ENCODE results near the gene SKIDA1.

SKIDA1 gene

DNA sequence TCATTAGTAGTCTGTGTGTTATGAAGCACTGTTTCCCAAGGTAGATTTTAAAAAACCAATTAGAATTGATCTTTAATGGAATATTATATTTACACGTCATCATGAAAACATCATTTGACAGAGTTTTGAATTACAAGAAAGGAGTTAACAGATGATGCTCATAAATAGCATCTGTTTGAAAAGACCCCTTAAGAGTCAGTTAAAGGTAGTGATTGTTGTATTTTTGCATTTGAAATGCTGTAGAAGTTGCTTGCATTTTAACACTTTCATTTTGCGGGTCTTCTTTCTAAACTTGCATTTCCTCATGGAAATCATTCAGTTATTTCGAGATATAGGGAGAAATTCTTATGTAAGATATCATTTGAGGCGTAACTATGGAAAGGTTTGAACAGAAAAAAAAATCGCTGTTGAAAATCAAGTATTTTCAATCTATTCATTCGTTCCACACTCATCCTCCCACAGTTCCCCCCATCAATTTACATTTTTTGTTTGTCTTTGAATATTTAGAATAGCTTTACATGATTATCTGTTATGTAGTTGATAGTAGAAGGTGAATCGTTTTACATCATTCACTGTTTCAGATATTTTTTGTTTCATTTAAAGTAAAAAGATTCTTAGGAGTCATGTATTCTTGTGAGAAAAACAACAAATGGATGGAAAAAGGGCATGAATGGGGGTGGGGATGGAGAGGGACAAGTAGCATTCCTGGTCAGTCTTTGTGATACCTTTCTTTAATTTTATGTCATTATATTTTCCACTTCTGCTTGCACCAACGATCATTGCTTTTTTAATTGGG is 3.0 kb upstream of the SKIDA1 start:
- DNase-seq = no peak

DNA sequence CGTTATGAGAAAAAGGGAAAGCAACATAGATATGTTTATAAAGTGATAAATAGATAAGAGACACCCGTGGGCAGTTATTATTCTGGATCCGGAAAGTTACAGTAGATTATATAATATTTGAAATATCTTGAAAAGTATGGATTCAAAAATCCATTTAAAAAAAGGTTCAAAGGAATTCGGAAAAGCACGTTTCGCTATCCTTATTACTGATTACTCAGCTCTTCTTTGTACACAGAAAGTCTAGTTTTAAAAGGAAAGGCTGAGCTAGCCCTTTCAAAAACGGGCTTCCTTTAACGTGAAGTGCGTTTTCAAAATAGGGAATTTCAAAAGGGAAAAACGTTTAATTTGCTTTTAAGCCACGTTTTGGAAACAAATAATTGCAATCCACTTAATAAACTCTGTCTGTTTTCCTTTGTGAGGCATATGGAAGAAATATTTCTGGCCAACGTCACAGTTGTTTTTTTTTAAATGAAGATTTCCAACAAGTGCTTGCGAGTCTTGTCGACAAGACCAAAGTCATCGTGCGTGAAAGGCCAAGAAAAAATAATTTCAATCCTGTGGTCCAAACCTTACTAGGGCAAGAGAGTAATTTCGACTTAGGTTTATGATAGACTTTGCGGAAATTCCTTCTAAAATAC is 2.2 kb upstream of the SKIDA1 start:
- no peak for DNase-seq

DNA sequence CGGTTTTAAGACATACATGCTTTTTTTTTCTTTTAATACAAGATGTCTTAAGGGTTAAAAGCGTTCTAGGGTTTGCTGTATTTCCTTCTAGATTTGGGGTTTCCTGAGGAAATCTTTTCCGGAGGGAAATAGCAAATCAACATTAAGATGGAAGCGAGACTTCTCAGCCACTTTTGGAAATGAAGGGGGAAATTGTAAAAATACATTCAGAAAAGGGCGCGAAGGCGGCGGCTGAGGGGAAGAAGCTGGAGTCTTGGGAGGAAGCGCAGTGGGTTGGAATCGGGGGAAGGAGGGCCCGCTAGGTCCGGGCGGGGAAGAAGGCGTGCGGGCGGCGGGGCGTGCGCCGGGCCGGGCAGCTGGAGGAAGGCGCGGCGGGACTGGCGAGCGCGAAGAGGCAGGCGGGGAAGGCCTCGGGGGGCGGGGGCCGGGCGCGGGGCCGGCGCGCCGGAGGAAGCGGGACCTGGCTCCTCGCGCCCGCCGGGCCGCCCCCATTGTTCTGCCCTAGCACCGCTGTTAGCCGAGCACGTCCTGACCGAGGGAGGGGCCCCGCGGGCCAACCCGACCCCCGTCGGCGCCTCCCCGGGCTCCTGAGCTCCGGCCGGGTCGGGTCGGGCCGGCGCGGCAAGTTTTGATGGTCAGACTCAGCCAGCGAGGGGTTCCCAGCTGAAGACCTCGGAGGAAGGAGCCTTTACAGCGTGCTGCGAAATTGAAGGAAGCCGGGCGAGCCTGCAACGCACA is 1.5 kb upstream of the SKIDA1 start:
- DNase-seq = no peak

DNA sequence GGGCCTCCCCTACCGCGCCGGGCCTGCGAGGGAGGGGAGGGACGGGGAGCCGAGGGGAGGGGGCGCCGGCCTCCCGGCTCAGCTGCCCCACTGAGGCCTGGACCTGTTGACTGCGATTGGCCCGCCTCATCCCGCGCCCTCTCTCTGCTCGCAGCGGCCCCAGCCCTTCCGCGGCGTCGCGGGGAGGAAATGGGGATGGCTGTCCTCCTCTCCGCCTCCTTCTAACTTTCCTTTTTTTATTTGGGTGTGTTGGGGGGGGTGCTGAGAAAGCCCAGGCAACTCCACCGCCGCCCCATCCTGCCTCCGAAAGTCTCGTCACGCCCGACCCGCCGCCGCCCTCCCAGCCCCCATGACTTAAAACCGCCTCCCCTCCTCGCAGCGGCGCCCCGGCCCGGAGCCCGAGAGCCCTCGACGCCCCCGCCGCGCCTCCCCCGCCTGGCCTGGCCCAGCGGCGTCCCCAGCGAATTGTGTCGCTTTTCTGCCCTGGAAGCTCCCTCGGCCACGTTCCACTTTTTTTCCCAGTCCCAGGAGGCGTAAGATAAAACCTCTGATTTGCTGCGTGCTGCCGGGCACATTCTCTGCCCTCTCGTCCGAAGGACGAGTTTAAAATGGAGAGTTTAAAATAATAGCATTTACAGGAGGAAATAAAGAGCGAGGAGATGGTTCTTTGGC is 842 bp upstream of the SKIDA1 start:
- no peak for DNase-seq

DNA sequence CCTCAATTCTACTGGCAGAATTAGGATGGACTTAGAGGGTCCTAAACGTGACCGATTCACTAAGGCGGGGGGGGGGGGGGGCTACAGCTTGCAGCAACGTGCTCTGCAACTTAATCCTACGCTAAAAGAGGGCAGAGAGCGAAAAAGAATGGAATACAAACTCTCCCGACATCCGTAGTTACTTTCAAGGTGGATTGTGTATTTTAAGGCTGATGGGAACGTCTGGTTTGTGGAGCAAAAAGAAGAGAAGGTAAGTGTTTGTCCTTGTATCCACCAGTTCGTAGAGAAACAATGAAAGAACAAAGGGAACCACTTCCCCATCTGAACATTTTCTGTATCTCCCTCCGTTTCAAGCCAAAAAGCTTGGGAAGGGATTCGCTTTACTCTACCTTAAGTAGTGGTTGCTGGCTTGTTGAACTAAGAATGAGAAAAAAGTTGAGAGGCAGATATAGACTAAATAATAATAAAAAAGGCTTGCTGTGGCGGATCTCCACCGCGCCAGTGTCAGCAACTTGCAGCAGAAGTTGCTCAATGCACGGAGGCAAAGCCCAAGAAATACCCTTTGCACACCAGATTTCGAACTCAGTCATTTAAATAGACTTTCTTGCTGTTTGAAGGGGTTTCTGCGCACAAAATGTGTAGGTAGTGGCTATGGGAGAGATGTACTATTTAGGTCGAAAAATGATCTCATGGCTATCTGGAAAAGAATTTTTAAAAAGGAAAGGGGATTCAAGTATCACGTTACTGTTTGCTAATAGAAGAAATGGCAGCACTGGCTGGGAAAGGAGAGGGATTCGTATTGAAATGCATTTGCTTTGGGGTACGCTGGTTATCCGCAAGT is 736 bp downstream of the SKIDA1 start:
- no peak for DNase-seq

DNA sequence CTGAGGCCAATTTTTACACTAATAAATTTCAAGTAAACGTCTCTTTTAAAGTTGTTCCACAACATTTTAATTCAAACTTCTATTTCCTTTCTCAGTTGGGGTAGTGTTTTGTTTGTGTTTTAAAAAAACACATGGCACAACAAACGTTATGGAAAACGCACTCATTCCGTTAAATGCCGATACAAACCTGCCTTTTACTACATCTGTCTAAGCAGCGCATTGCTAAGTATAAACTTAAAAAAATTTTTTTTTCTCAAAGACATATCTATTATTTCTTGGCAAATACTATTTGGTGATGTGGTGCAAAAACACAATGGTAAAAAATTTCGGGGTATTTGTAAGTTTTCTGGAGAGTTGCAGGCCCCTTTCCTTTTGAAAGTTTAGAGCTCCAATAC is 1.4 kb downstream of the SKIDA1 start:
- DNase-seq = no peak

DNA sequence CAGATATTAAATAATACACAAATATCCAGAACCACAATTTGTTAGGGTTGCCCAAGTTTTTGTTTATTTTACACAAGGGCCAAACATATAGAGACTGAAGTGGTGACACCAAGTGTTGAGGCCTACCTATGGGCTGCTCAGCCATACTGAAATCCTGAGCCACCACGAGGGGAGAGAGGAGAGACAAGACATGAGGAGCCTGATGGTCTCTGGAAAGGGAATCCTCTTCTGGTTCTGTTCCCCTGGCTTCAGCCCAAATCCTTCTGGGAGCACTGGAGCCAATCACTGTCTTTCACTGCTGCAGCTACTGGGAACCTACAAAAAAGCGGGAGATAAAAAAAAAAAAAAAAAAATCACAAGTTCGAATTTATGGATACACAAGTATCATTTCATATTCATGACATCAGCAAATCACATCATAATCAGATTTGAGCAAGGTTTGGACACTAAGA is 1.9 kb downstream of the SKIDA1 start:
- DNase-seq = peak; percentile 39

DNA sequence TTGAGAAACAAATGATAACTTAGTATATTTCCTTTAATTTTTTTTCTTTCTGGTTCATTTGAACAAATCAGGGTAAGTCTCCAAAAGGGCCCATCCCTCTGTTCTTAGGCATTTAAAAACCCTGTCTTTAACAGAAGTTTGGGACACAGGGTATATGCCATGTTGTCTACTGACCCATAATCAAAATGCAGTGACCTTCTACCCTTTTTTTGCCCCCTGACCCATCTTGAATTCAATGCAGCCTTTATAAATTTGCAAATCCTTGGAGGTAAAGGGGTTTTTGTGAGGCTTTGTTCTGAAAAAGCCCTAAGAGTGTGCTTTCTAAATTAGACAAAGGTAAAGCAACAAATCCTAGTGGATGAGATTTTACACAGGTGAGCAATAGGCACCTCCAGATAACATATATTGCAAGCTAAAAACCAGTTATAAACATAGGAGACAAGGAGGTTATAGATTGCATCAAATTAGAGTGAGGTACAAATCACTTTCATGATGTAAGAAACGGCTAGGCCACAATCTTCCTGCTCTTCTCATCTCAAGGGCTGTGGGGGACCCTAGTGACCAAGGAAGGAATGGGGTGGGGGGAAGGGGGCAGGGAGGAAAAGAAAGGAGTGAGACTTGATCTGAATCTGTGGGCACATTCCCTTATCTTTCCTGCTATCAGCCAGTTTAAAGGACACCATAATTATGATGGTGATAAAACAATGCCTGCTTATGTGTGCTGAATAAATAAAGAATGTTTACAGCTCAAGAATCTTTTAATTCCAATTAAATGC is 2.7 kb downstream of the SKIDA1 start:
- no peak for DNase-seq

DNA sequence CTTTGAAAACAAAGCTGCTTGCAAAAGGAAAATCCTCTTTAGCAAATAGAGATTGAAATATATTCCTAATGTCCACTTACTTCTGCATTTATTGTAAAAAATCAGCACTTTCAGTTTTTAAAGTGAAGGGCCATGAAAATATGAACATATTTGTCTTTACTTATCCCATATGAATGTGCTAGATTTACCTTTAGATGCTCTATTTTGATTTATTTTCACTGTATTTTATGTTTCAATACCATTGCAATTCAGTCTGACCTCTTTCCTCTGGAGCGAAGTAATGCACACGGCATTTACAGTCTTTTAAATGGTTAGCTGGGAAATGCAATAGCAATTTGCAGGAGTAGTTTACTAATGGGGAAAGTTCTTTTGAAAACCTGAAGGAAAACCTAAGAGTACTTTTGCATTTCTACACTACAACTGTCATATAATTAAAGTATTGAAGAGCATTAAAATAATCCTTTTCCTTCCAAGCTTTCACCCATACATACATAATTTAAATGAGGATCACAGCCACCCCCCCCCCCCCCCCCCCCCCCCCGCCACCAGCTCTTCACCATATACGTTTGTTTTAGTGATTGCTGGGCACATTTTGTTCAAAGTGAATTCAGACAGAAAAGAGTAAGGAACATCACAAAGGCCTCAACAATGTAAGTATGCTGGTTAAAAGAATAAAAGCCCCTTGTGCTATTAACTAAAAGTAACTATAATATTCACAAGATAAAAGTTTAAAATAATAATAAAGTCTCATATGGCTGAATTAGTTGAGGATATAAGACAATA is 3.5 kb downstream of the SKIDA1 start:
- no peak for DNase-seq

DNA sequence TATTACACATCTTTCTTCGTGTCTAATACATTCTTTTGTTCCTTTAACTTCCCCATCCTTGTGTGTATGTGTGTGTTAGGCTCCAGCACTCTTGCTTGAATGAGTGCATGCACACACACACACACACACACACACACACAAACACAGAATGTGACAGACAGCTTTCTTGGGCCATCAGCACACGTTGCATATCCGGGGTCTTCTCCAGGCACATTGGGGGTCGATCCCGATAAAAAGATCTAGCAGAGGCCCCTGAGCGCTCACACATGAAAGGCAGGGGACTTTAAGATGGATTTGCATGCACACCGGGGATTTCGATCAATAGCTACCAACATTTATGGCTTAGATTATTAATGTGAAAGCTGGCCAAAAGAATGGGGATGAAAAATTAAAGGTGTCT is 4.5 kb downstream of the SKIDA1 start:
- no peak for DNase-seq

DNA sequence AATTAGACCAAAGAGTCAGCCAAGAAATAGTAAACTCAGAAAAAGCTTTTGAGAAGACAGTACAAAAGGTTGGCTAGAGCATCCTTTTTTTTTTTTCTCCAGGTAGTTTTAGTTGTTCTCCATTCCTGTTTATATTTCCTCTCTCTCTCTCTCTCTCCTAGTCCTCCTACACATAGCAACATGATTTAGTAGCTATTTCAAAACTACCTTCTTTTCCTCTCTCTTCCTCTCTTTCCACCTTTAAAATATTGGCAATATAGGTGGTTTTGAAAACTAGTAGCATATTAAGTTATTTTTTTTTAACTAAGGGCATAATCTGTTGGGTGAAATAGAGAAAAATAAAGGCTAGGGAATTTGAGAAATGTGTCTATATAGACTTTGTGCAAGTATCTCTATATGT is 5.0 kb downstream of the SKIDA1 start:
- DNase-seq = no peak

DNA sequence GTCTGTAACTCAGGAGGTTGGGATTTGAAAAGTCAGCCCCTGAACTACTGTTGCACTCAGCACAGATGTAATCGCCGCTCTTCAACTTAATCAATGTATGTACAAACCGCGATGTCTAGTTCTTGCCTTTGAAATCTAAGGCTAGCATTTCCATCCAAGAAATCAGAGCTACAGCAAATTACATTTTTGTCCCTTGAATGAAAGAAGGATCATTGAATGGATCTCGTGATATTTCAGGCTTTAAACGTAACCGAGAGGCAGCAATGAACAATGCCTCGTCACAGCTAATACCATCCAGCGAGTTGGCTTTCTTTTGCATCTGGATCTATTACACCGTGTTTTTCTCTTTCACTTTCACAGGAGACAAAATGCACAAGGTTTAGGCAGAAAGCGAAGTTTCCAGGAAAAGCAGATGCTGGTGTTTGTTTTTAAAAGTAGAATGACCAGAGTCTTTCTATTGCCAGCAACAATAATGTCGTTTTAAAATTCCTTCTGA is 5.5 kb downstream of the SKIDA1 start:
- DNase-seq = no peak

DNA sequence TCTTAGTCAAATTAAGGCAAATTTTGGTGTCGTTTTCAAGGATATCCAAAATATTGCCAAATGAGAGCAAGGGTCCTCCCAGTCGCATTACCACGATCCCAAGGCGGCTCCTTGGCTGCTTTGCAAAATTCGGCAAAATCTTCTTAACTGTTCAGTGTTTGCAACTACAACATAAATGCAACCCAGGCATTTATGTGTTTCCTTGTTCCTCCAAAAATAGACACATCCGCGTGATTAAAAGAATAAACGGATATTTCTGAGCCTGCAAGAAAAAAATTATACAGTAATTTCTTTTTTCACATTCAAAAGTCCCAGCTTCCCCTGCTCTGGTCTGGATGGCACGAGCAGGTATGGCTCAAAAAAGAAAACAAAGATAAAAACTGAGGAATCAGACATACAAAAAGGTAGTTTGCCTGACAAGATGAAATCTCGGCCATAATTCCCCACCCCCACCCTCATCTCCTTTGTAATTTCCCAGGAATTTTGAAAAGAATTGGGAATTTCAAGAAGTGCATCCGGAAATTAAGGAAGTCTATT is 6.0 kb downstream of the SKIDA1 start:
- DNase-seq = no peak

DNA sequence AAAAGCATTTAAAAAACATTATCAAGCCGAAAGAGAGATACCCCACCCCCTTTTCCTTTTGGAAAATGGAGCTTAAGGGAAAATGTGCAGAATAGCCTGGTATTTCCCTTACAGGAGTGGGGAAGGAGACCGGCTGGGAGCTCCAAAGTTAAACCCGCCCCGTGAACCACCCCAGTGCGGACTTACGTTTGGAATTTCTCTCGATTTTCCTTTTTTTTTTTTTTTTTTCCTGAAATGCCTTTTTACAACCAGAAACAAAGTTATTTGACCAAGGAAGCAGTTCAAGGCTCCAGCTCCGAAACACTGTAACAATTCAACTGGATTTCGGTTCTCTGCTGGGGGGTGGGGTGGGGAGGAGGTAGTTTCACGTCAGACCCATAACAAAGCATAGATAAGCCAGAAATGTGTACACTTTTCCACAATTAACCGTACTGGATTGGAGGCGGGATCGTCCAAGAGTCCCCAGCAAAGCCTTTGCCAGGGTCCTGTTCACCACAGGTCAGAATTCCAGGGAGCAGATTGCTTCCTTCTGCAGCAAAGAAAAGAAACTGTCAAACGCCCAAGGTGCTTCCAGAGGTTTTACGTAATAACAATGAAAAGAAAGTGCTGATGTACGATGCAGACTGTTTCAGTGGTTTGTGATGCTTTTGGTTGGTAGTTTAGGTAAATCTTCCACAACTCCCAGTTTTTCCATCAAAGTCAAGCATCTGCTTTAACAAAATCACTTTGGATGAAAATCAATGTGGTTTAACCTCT is 6.7 kb downstream of the SKIDA1 start:
- DNase-seq = no peak

DNA sequence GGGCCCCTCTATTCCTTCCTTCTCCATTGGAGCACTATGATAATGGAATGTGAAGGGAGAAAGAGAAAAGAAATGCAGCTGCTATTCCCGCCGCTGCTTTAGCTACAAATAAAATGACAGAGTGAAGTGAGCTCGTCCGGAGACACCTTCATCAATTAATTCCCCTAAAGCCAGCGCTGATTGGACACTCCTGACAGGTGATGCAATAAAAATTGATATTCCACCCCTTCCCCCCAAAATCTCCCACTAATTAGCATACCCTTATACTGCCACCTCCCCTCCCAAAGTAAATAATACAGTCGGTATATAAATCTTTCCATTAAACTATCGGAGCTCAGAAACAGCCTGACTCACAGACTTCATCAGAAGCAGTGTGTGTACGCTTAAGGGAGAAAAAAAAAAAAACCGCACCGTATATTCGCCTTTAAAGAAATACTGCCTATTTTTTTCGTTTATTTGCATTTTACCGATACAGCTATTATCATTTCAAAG is 7.3 kb downstream of the SKIDA1 start:
- DNase-seq = peak; percentile 30

DNA sequence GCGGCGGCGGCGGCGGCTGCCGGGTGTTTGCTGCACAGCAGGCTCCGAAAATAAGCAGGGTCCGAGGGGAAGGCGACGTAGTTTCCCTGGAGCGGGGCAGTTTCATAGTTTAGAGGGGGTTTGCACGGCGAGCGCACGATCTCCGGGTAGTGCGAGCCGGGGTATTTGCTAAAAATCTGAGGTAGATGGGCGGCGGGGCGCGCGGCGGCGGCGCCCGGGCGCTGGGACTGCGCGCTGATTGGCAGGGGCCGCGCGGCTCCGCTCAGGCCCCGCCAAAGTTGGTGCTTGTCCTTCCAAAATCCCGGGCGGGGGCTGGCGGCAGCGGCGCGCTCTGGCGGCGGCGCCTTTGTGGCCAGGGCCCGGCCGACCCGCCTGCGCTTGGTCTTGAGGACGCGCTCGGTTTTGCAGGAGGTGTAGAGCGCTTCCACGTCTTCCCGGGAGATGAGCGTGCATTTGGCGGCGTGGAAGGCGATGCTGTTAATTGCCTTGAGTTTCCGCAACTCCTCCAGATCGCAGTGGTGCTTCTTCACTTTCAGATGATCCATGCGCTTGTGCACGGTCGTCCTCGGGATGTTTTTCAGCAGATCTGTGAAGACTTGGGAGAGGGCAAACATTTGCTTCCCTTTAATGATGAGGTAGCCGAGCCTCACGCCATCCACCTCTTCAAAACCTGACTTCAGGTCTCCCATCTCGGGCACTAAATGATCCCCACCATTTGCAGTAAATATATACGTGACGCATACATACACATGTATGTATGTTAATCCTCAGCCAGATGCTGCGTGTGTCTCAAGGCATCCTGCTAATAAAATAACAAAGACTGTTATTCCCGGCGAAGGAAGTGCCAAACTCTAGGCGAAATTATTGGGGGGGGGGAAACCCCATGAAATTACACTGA is 8.1 kb downstream of the SKIDA1 start:
- no peak for DNase-seq

DNA sequence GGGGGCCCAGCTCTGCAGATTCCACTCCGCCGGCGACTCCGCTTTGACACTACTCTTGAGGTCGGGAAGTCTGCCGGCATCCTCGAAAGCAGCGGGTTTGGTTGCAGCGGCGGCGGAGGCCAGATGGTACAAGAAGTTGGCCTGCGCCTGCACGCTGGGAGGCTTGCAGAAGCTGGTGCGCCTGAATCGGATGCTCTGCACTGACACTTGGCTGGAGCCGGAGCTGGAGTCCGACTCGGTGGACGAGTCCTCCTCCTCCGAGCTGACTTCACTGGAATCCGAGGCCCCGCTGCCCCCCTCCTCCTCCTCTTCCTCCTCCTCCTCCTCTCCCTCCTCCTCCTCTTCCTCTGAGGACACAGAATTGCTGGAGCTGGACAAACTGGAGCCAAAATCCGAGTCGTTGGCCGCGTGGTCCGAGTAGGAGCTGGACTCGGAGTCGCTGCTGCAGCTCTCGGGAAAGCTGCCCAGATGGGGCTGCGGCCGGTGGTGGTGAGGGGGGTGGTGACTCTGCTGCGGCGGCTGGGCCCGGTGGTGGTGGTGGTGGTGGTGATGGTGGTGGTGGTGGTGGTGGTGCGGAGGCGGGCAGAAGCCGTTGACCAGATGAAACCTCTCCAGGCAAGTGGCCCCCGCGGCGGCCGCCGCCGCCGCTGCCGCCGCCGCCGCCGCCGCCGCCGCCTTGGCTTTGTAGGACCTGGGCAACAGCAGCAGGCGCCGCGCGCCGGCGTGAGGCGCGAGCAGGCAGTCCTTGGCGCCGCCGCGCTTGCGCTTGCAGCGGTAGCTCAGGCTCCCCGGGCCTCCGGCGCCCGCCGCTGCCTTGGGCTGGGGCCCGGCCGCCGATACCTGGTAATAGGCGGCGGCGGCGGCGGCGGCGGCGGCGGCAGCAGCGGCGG is 9.0 kb downstream of the SKIDA1 start:
- no peak for DNase-seq
